Ramos (cell line): Measurements from ENCODE around the gene NDUFB11.

Experiments used
- in situ Hi-C: fragments of 300-500 bp; cut with MboI; formaldehyde crosslinking; loops from one replicate; pipeline ENCODE4 v1.14.3; 2022; ENCODE audit warnings: low sequenced_read_pairs; ENCODE audit not compliant: unreplicated experiment

The NDUFB11 gene

GRCh38 chrX:47093860-47094259 lies 50.6 kb downstream of the NDUFB11 start:
- in situ Hi-C loops: no loop called here

- in situ Hi-C loops: no loop called here
Observed at GRCh38 chrX:47093248-47093647, 51.3 kb downstream of the NDUFB11 start.
